Stimulated activated effector memory CD8-positive, alpha-beta T cell treated with anti-CD3 and anti-CD28 coated beads, Interleukin-12 subunit alpha, Interleukin-12 subunit beta, amount 100 ng/mL, for 72 hours (primary cell): Measurements from ENCODE around the gene GPR31.
A peak's percentile ranks its signal among the peaks of the same experiment; 100 is the strongest.

Experiments used
- ATAC-seq: fragments of 150-1000 bp; cut with Tn5 transposase; 2 replicates; pipeline ENCODE4 v1.10.0; 2021
- DNase-seq, 2 donors: peaks; one replicate each; pipeline ENCODE4 v3.0.0; 2021 to 2022; ENCODE audit warnings: low spot score in 2 of 2
- H3K27ac Mint-ChIP-seq: one replicate; pipeline ENCODE4 v1.8.0; 2022; ENCODE audit warnings: mild to moderate bottlenecking, mixed read lengths
- H3K36me3 Mint-ChIP-seq: one replicate; pipeline ENCODE4 v1.8.0; 2022; ENCODE audit warnings: mild to moderate bottlenecking, mixed read lengths
- H3K4me1 Mint-ChIP-seq: one replicate; pipeline ENCODE4 v1.8.0; 2022; ENCODE audit warnings: mixed read lengths
- H3K4me3 Mint-ChIP-seq: one replicate; pipeline ENCODE4 v1.8.0; 2022; ENCODE audit warnings: mild to moderate bottlenecking, mixed read lengths
- H3K9me3 Mint-ChIP-seq: one replicate; pipeline ENCODE4 v1.8.0; 2022; ENCODE audit warnings: mixed read lengths

GPR31 gene

DNA sequence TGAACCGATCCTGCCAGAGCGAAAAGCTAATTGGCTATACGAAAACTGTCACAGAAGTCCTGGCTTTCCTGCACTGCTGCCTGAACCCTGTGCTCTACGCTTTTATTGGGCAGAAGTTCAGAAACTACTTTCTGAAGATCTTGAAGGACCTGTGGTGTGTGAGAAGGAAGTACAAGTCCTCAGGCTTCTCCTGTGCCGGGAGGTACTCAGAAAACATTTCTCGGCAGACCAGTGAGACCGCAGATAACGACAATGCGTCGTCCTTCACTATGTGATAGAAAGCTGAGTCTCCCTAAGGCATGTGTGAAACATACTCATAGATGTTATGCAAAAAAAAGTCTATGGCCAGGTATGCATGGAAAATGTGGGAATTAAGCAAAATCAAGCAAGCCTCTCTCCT is 20.7 kb downstream of the GPR31 start:
- no peaks in the 10 kb centered on the region for H3K9me3 Mint-ChIP-seq
- H3K4me3 Mint-ChIP-seq: no peak overlapping the region
- H3K4me1 Mint-ChIP-seq: peaks cover 56% of the 10 kb centered on the region
- peaks cover 60% of the 10 kb centered on the region for H3K36me3 Mint-ChIP-seq
- DNase-seq: no peak
- H3K27ac Mint-ChIP-seq: no peak overlapping the region
- no peak for ATAC-seq

DNA sequence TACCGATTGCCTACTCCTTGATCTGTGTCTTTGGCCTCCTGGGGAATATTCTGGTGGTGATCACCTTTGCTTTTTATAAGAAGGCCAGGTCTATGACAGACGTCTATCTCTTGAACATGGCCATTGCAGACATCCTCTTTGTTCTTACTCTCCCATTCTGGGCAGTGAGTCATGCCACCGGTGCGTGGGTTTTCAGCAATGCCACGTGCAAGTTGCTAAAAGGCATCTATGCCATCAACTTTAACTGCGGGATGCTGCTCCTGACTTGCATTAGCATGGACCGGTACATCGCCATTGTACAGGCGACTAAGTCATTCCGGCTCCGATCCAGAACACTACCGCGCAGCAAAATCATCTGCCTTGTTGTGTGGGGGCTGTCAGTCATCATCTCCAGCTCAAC is 21.4 kb downstream of the GPR31 start:
- DNase-seq (no peak), ATAC-seq (peak; percentile 63)
- H3K9me3 Mint-ChIP-seq: no peaks in the 10 kb centered on the region
- peaks cover 67% of the 10 kb centered on the region for H3K36me3 Mint-ChIP-seq
- H3K4me1 Mint-ChIP-seq: peaks cover 60% of the 10 kb centered on the region
- H3K27ac Mint-ChIP-seq: peak overlapping the region; percentile 32
- H3K4me3 Mint-ChIP-seq: peak overlapping the region; percentile 40

DNA sequence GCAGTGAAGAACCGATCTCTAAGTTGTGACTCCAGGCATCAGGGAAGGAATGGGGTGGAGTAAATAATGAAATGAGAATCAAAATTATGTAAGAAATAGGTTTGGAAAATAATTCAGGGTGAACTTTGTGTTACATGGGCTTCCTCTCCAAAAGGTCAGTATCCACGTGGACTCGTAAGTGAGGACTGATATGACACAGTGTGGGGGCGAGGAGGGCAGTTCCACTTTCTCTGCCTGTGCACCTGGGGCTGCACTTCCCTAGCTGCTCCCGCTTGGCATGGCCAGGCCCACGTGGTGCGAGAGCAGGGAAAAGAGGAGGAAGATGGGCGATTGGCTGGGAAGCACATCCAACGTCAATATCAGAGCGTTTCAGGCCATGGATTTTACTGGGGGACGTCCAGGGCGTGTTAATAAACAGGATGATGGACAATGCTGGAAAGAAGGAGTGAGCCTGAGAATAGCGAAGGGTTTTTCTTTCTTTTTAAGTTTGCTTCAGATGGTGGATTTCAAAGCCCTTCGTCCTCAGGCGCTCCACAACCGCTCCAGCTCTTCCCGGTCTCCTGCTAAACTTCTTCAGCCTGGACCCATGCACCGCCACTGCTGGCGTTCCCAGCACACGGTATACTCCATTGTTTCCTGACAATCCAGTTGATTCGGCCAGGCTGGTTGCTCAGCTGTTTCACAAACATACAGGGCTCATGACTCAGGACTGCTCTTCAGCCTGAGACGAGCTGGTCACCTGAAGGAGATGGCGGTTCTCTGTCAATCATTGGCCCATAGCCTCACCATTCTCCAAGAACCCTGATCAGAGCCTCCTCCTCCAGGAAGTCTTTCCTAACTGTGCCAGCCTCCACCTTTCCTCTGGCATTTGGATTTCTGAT is 23.1 kb downstream of the GPR31 start:
- Mint-ChIP-seq H3K4me1 (peaks cover 64% of the 10 kb centered on the region), H3K27ac (no peak overlapping the region), H3K4me3 (no peak overlapping the region), H3K9me3 (no peaks in the 10 kb centered on the region), H3K36me3 (peaks cover 70% of the 10 kb centered on the region)
- no peak for DNase-seq
- ATAC-seq: no peak

DNA sequence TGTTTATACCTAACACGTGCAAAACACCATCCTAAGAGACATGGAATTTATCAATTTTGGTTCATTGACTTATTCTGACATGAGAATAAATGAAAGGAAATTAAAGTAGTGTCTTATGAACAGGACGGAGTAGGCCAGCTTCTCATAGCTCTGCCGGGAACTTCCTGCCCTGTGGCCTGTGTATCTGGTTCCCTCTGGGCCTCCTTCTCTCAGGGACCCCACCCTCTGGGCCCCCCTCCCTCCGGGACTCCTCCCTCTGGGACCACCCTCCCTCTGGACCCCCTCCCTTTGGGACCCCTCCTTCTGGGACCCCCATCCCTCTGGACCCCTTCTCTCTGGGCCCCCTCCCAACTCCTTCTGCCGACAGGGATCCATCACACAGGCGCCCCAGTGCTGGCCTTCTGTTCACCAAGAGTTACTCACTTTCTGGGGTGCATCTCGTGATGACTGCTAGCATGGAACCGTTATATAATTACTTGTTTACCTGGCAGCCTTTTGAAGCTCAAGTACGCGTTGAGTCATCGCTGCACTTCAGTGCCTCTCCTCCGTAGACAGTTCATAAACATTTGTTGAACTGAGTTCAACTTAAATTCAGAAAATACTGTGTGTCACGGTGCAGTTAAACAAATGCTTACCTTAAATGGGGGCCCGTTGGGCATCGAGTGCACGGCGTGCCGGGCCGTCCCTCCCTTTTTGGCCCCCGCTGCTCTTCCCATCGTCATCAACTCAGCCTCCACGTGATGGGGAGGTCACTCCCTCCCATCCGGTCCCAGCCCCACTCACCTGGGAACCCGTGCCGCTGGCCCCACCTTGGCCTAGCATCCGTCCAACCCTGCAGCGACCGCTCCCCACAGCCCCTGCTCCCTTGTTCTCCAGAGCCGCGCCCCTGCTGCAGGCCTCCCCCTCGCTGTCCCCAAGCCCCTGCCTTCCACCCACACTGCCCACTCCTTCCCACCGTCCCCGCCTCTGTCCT is 26.8 kb downstream of the GPR31 start:
- Mint-ChIP-seq H3K9me3 (no peaks in the 10 kb centered on the region), H3K4me1 (peaks cover 64% of the 10 kb centered on the region), H3K36me3 (peaks cover 73% of the 10 kb centered on the region), H3K27ac (peak overlapping the region; percentile 92), H3K4me3 (peak overlapping the region; percentile 74)
- ATAC-seq (peak; percentile 65), DNase-seq (no peak)

DNA sequence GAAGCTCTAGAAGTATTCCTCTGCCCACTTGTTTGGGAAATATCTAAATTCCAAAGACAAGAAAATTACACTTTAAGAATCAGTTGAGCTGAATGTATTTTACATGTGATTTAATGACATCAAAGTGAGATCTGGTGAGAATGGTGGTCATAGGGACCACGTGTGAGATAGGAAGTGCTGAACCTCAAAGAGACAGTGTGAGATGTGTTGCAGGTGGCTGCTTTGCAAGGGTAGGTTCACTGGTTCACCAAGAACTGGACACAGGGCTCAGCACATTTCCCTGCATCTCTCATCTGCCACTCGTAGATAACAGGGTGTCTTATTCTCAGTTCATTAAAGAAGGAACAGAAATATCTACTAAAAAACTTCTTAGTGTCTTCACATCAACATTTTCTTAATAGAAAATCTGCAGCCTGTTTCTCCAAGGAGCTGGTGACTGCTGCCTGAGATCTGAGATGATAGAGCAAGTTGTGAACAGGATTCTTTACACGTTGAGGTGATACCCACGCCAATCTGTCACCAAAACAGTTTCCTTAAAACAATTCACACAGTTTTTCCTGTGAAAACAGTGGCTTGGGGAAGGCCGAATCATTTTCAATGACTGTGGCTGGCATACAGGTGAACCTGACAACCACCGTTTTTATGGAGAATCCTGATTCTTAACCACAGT is 27.6 kb downstream of the GPR31 start:
- Mint-ChIP-seq H3K4me3 (peak overlapping the region; percentile 74), H3K36me3 (peaks cover 70% of the 10 kb centered on the region), H3K9me3 (no peaks in the 10 kb centered on the region), H3K4me1 (peaks cover 60% of the 10 kb centered on the region), H3K27ac (peak overlapping the region; percentile 92)
- no peak for DNase-seq
- ATAC-seq: peak; percentile 69

DNA sequence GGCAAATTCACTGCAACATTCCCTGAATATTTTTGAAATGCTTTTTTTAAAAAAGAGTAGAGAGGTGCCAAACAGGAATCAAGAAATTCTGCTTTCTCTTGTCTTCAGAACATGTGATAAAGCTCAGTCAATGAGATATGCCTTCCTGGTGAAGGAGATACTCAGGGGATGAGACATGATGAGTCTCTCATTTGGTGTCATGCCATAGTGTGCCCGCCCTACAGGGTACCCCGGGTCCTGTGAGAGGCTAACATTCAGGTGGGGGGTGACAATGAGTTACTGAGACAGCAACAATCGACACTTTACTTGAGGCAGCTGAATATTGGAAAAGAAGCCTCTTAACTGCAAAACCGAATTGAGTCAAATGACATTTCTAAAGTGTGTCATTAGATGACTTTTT is 28.2 kb downstream of the GPR31 start:
- peak; percentile 76 for ATAC-seq
- H3K27ac Mint-ChIP-seq: peak overlapping the region; percentile 92
- no peaks in the 10 kb centered on the region for H3K9me3 Mint-ChIP-seq
- peaks cover 60% of the 10 kb centered on the region for H3K4me1 Mint-ChIP-seq
- DNase-seq: no peak
- peak overlapping the region; percentile 74 for H3K4me3 Mint-ChIP-seq
- H3K36me3 Mint-ChIP-seq: peaks cover 69% of the 10 kb centered on the region

DNA sequence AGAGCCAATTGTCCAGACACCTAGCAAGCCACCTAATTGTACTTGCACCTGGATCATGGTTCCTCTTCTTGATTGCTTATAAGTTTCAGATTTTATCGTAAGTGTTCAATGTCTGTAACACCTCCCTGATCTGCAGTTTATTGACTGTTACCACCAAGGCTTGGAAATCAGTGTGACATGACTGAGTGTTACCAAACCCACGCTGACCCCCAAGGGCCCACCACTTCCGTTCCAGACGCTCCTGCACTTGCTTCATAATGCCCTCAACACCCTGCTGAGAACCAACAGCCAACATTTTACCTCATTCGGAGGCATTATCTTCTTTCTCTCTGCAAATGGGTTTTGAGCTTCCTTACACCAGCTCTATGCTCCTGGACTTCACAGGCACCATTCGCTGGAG is 28.6 kb downstream of the GPR31 start:
- H3K4me1 Mint-ChIP-seq: peaks cover 56% of the 10 kb centered on the region
- DNase-seq (no peak), ATAC-seq (peak; percentile 79)
- no peaks in the 10 kb centered on the region for H3K9me3 Mint-ChIP-seq
- H3K36me3 Mint-ChIP-seq: peaks cover 69% of the 10 kb centered on the region
- H3K4me3 Mint-ChIP-seq: peak overlapping the region; percentile 74
- H3K27ac Mint-ChIP-seq: peak overlapping the region; percentile 92

DNA sequence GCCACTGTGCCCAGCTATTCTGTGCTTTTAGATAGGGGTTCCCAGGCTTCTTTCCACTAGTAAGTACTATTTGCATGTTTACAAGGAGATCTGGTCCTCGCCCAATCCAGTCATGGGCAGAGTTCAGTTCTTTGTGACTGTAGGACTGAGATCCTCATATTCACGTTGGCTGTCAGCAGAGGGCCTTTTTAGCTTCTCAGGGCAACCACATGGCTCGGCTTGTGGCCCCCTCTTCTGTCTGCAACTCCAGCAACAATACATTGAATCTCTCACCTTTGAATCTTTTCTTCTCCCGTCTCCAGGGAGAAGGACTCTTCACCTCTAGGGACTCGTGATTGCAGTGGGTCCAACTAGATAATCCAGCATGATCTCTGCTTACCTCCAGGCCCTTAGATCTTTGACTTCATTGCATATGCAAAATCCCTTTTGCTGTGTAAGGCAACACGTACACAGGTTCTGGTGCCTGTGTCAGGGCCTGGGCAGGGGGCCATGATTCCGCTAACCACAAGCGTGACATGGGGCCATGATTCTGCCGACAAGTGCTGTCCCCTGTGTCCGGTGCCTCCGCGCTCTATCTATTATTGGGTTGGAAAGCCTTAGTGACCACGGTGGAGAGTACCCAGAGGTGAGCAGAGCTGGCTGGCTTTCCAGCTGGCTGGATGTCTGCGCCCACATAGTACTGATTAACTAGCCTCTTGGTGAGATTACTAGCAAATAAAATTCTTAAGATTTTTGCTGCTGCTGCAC is 29.8 kb downstream of the GPR31 start:
- Mint-ChIP-seq H3K36me3 (peaks cover 69% of the 10 kb centered on the region), H3K27ac (no peak overlapping the region), H3K9me3 (no peaks in the 10 kb centered on the region), H3K4me1 (peaks cover 62% of the 10 kb centered on the region), H3K4me3 (peak overlapping the region; percentile 74)
- DNase-seq (no peak), ATAC-seq (no peak)

DNA sequence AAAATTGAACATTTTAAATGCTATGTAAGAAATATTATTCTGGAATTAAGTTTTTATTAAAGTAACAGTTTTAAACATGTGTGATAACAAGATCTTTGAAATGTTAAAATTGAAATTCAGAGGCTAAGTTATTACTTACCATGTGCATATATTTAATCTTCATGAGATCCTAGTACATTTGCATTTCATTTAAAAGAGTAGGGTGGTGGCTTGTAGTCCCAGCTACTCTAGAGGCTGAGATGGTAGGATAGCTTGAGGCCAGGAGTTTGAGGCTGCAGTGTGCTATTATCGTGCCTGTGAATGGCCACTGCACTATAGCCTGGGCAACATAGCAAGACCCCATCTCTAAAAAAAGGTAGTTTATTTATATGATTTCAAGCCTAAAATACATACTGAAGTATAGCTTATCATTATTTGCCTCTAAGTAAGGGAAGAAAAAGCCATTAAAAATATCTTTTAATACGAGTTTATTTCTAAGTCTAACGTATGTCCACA is 31.9 kb downstream of the GPR31 start:
- Mint-ChIP-seq H3K36me3 (peaks cover 55% of the 10 kb centered on the region), H3K4me1 (peaks cover 64% of the 10 kb centered on the region), H3K9me3 (no peaks in the 10 kb centered on the region), H3K27ac (peak overlapping the region; percentile 32), H3K4me3 (no peak overlapping the region)
- ATAC-seq: no peak
- no peak for DNase-seq

DNA sequence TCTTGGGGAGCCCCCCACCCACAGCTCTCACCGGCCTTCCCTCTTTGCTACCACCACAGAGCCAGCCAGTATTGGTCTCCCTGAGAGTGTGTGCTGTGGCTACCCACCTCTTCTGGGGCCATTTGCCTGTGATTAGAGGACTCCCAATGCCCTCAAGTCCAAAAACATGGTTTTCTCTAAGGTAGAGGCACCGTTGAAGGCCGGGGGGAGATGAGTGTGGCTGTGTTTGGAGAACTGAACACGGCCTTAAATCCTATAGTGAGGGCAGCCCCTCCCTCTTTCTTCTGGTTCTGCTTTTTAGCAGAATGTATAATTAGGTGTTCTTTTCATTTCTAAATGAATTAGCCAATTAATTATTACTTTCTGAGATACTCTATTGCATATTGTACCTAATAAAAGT is 32.4 kb downstream of the GPR31 start:
- Mint-ChIP-seq H3K9me3 (no peaks in the 10 kb centered on the region), H3K4me1 (peaks cover 64% of the 10 kb centered on the region), H3K27ac (no peak overlapping the region), H3K4me3 (no peak overlapping the region), H3K36me3 (peaks cover 55% of the 10 kb centered on the region)
- ATAC-seq: no peak
- no peak for DNase-seq

DNA sequence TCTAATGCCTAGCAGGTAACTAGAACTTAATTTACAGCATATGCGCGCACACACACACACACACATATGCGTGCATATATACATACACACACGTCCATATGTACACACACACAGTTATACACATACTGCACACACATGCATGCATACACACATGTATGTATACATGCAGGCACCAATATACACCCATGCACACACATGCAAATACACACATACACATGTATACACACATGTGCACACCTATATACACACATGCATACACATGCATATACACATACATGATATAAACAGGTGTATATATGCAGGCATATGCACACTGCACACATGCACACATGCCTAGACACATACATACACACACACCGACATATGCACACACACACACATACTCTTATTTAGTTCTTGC is 33.0 kb downstream of the GPR31 start:
- Mint-ChIP-seq H3K36me3 (peaks cover 50% of the 10 kb centered on the region), H3K9me3 (no peaks in the 10 kb centered on the region), H3K4me1 (peaks cover 64% of the 10 kb centered on the region), H3K27ac (no peak overlapping the region), H3K4me3 (no peak overlapping the region)
- ATAC-seq: no peak
- no peak for DNase-seq

DNA sequence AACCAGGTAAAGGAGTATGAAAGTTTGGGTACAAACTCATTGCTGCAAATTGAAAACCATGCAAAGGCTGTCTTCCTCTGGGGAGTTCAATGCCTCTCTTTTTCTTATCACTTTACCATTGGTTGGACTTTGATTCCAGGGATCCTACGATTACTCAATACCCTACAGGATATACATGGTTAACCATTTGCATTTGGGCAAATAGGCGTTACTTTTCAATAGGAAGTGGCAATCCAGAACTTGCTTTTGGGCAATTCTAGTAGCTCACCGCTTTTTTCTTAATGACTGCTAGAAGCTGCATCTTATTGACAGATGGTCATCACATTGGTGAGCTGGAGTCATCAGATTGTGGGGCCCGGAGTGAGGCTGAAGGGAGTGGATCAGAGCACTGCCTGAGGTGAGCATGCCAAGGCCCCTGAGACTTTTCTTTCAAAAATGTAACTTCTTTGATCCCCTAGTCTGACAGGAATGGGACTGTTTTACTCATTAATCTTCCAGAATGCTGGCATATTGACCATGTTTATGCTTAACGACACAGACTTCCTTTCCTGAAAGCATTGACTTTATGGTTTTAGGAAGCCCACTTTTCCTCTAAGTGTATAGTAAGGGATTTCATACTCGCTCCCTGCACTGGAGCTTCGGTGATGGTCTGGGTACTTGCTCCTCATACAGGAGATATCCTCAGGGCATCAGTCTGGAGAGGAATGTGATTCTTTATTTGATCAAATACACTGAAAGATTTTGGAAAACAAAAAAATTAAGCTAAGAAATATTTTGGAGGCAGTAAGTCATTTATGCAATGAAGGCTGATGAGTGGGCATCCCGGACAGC is 34.7 kb downstream of the GPR31 start, which contains the start of gene CCR6:
TSS of gene CCR6 (plus strand) at position 270 of the 831 bp plus-strand sequence. CDS start 13,039 bp downstream, outside the sequence.
- H3K36me3 Mint-ChIP-seq: peaks cover 40% of the 10 kb centered on the region
- no peaks in the 10 kb centered on the region for H3K9me3 Mint-ChIP-seq
- peak within 1 kb of the TSS; percentile 87 for H3K4me3 Mint-ChIP-seq
- H3K4me1 Mint-ChIP-seq: peaks cover 70% of the 10 kb centered on the region
- DNase-seq (no peak), ATAC-seq (peak; percentile 63)
- peak within 1 kb of the TSS; percentile 90 for H3K27ac Mint-ChIP-seq

DNA sequence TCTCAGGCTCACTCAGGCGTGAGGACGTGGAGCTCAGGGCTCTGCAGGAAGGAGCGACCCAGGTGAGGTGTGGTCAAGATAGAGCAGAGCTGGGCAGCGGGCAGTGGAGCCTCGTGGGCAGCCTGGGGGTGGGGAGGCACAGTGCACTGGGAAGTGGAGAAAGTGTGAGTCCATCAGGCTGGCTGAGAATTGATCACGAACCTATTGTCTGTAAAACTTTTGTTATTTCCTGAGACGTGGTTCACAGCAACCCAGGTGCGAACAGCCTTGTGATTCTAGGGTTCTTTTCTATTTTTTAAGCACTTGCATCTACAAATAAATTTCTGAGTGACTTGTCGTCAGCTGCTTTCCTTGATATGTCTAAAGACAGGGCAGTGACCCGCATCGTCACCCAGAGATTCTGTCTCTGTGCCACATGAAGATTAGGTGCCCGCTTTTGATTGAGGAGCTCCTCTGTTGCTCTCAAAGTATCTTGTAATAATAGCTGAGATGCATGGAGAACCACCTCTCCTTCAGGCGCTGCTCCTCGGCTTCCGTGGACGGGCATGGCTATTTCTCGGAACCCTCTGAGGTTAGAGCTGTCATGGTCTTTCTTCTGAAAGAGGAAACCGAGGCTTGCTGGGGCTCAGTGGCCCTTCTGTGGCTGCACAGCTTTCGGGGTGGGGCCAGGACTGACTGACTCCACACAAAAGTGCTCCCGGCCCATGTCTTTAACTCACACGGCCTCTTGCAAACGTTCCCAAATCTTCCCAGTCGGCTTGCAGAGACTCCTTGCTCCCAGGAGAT is 35.5 kb downstream of the GPR31 start:
- peak; percentile 56 for ATAC-seq
- peaks cover 77% of the 10 kb centered on the region for H3K4me1 Mint-ChIP-seq
- peak overlapping the region; percentile 87 for H3K4me3 Mint-ChIP-seq
- H3K36me3 Mint-ChIP-seq: peaks cover 46% of the 10 kb centered on the region
- no peak for DNase-seq
- peak overlapping the region; percentile 90 for H3K27ac Mint-ChIP-seq
- no peaks in the 10 kb centered on the region for H3K9me3 Mint-ChIP-seq
